GM12892 (cell line): ENCODE results near the gene DNASE2.

Experiments used
- POLR2A ChIP-seq: IDR thresholded peaks from 2 replicates; pipeline ENCODE4 v1.6.1; 2011; ENCODE audit warnings: low read depth, low read length, control low read depth
- POLR2AphosphoS5 ChIP-seq: IDR thresholded peaks from 2 replicates; pipeline ENCODE4 v1.6.1; 2011; ENCODE audit warnings: low read depth, low read length, control low read depth
- TAF1 ChIP-seq: IDR thresholded peaks from 2 replicates; pipeline ENCODE4 v1.6.1; 2011; ENCODE audit warnings: low read depth, mild to moderate bottlenecking, control low read depth, low read length, borderline replicate concordance

GRCh38 chr19:12884627-12884925, 3.3 kb upstream of the DNASE2 start:
- TF ChIP-seq POLR2A: no peak
- TF ChIP-seq TAF1: no peak
- TF ChIP-seq POLR2AphosphoS5: no peak
